SW480 (cell line): ENCODE data around the gene H2BK1.

Experiments
- DNase-seq: peaks from one replicate; pipeline ENCODE4 v3.0.0-alpha.2; 2016; ENCODE audit warnings: low spot score

The H2BK1 gene

GRCh38 chr7:151232917-151233701 lies 22.8 kb upstream of the H2BK1 start:
- peak; percentile 57 for DNase-seq

- peak; percentile 87 for DNase-seq
These were observed 22.0 kb upstream of the H2BK1 start, which contains the start of gene CHPF2 for GRCh38 chr7:151232091-151232916. CHPF2 (plus strand) TSS chr7:151232483; CDS start chr7:151234012, 1,529 bp downstream.

- DNase-seq: no peak
These were observed 20.8 kb upstream of the H2BK1 start for GRCh38 chr7:151231080-151231479.

- DNase-seq: no peak
These were observed 19.0 kb upstream of the H2BK1 start for GRCh38 chr7:151229249-151229648.

GRCh38 chr7:151228024-151228866 lies 18.0 kb upstream of the H2BK1 start:
- DNase-seq: no peak

GRCh38 chr7:151226875-151227782 lies 16.8 kb upstream of the H2BK1 start, which contains the start of gene ABCF2:
ABCF2 (minus strand) TSS chr7:151227205; CDS start chr7:151226458, 747 bp downstream.
- DNase-seq: peak; percentile 96

GRCh38 chr7:151226560-151226874 lies 16.2 kb upstream of the H2BK1 start:
- no peak for DNase-seq

GRCh38 chr7:151225948-151226510 lies 15.7 kb upstream of the H2BK1 start:
- no peak for DNase-seq

- DNase-seq: no peak
These were observed 13.4 kb upstream of the H2BK1 start for GRCh38 chr7:151223728-151224127.

GRCh38 chr7:151218170-151218569 lies 7.9 kb upstream of the H2BK1 start:
- no peak for DNase-seq

- DNase-seq: no peak
These were observed 5.1 kb upstream of the H2BK1 start for GRCh38 chr7:151215396-151215795.

GRCh38 chr7:151213826-151214225 lies 3.5 kb upstream of the H2BK1 start:
- DNase-seq: no peak

GRCh38 chr7:151212626-151213025 lies 2.3 kb upstream of the H2BK1 start:
- no peak for DNase-seq

GRCh38 chr7:151211155-151211772 lies 976 bp upstream of the H2BK1 start:
- no peak for DNase-seq

- no peak for DNase-seq
These were observed 700 bp downstream of the H2BK1 start for GRCh38 chr7:151209588-151209987.

- DNase-seq: no peak
These were observed 1.9 kb downstream of the H2BK1 start for GRCh38 chr7:151208253-151208862.

GRCh38 chr7:151207804-151208203 lies 2.5 kb downstream of the H2BK1 start:
- DNase-seq: no peak

GRCh38 chr7:151207315-151207714 lies 3.0 kb downstream of the H2BK1 start:
- no peak for DNase-seq

- peak; percentile 46 for DNase-seq
These were observed 3.4 kb downstream of the H2BK1 start for GRCh38 chr7:151206914-151207313.

GRCh38 chr7:151205730-151206129 lies 4.6 kb downstream of the H2BK1 start:
- no peak for DNase-seq
